ENCODE data around the gene PRKRIP1.
"Not testable (repeated sequence)": the region's sequence is repeated elsewhere in the genome, so short reads cannot be mapped to it uniquely, and the experiment has no call there.

PRKRIP1 gene

DNA sequence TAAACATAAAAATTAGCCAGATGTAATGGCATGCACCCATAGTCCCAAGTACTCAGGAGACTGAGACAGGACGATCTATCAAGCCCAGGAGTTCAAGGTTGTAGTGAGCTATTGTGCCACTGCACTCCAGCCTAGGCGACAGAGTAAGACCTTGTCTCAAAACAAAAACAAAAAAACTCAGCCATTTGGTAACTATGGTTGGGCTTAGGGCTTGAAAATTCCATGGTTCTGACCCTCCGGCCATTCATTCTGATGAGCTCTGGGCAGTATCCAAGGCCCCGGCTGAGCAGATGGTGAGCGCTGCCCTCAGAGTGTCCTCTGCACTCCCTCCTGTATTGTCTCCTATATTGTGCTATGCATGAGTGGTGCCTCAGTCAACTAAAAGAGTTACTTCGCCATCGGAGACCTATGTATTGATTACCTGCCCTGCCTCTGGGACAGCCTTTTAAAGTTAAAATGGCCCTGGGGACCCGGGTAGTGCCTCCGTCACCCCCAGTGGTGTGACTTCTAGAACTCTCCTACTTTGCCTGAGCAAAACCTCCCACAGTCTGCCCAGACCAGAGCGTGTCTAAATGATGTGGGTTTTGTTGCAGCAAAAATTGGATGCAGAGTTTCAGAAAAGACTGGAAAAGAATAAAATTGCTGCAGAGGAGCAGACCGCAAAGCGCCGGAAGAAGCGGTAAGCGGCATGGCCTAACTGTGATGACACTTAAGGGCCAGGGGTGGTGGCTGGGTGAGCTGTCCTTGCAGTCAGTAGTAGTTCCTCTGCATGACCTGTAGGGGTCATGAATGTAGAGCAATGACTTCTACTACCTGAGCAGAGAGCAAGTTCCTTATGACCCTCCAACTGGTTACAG is 8.1 kb downstream of the PRKRIP1 start:
- DNase-seq (ENCODE audit: low spot score) = peak; percentile 87

DNA sequence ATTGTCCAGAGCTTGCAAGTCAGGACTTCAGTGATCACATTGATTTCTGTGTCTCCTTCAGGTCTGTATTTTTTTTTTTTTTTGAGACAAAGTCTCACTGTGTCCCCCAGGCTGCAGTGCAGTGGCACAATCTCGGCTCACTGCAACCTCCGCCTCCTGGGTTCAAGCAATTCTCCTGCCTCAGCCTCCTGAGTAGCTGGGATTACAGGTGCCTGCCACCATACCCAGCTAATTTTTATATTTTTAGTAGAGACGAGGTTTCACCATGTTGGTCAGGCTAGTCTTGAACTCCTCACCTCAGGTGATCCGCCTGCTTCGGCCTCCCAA is 8.7 kb downstream of the PRKRIP1 start:
- not testable (repeated sequence) for DNase-seq (ENCODE audit: low spot score)

DNA sequence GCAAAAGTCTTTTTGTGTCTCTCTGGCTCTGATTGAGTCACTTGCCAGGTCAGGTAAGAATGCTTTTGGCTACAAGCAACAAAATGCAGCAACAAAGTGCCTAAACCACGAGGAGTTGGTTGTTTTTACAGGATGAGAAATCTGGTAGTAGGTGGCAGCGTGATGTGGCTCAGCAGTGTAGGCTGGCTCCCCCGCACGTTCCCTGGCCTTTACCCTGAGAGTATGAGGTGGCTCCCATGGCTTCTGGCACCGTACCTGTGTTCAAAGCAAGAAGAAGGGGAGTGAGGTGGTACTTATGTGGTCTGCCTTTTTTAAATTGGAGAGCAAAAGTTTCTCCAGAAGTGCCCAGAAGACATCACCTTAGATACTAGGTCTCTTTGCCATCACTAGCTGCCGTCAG is 11.7 kb downstream of the PRKRIP1 start:
- no peak for DNase-seq (ENCODE audit: low spot score)

DNA sequence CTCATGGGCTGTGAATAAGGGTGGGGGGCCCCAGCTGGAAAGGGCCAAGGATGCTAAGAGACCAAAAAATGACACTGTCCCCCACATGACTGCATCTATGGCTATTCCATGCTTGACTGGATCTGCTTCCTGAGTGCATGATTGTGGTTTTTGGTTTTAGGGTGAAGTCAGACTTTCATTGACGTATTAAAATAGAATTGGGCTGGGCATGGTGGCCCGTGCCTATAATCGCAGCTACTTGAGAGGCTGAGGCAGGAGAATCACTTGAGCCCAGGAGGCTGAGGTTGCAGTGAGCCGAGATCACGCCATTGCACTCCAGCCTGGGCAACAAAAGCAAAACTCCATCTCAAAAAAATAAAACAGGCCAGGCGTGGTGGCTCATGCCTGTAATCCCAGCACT is 12.4 kb downstream of the PRKRIP1 start:
- DNase-seq (ENCODE audit: low spot score) = not testable (repeated sequence)

DNA sequence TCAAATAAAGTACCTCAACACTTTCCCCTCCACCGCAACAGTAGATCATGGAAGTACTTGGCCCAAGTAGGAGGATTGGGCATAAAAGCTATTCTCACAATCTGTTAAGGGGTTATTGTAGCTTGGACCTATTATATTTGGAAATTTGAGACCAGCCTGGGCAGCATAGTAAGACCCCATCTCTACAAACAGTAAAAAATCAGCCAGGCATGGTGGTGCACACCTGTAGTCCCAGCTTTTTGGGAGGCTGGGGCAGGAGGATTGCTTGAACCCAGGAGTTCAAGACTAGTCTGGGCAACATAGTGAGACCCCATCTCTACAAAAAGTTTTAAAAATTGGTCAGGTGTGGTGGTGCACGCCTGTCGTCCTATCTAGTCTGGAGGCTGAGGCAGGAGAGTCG is 13.2 kb downstream of the PRKRIP1 start:
- DNase-seq (ENCODE audit: low spot score) = no peak

DNA sequence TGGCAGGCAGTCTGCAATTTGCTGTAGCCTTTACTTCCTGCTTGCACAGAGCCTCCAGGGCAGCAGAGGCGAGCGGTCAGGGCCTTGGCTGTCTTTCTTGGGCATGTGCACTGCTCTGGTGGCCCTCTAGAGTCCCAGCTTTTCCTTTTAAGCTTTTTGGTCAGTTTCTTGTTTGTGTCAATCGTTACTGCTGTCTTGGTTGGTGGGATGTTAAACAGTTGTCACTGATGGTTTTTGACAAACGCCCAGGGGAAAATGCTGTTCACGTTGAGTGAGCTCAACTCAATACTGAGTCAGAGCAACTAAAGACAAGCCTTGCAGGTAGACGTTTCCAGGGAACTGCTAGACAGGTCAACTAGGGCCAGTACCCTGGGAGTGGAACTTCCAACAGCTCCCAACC is 14.0 kb downstream of the PRKRIP1 start:
- no peak for DNase-seq (ENCODE audit: low spot score)

DNA sequence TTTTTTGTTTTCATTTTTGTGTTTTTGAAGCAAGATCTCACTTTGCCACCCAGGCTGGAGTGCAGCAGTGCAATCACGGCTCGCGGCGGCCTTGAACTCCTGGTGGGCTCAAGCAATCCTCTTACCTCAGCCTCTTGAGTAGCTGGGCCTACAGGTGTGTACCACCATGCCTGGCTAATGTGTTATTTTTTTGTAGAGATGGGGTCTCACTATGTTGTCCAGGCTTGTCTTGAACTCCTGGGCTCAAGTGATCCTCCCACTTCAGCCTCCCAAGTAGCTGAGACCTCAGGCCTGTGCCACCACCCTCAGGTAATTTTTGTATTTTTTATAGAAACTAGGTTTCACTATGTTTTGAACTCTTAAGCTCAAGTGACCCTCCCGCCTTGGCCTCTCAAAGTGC is 14.8 kb downstream of the PRKRIP1 start:
- no peak for DNase-seq (ENCODE audit: low spot score)

DNA sequence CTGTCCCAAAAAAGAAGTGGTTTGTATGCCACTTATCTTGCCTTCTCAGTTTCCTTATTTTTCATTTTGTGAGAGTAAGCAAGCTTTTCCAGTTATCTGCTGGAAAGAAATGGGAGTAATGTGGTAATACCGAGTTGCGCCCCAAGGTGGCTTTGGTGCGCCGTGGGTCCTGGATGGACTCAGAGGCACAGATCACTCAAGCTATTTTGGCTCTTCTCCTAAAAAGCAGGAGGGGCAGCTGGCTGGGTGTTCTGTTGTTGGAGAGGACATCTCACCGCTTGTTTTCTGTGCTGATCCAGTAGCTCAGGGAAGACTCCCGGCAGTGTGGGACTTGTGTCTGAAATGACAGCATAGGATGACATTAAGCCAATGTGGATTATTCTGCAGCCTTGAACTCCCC is 16.4 kb downstream of the PRKRIP1 start:
- DNase-seq (ENCODE audit: low spot score) = peak; percentile 59

DNA sequence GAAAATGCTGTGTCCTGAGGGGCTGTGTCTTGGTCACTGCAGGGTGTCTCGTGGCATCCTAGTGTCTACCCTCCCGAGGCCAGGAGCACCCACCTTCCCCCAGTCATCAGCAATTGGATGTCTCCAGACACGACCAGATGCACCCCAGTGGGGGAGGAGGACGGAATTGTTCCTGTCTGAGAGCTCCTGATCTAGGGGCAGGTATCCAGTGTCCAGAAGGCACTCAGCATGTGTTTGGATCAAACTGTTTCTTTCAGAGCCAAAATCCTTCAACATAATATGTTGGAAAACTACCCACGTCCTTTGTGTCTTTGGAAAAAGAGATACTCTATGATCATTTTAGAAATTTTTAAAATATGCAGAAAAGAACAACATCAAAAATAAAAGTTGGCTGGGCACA is 16.9 kb downstream of the PRKRIP1 start:
- no peak for DNase-seq (ENCODE audit: low spot score)

DNA sequence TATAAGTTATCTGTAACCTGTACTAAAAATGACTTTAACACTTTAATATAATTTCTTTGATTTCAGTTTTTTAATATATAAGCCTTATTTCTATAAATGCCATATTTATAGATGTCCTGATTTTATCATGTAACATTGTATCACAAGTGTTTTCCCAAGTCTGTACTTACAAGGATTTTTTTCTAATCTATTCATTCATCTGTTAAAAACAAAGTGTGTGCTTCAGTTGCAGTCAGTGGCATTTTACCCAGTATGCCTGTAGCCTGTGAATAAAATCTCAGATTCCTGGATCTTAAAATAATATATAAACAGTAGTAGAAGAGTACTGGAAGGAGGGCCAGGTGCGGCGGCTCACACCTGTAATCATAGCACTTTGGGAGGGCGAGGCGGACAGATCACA is 17.4 kb downstream of the PRKRIP1 start:
- no peak for DNase-seq (ENCODE audit: low spot score)

DNA sequence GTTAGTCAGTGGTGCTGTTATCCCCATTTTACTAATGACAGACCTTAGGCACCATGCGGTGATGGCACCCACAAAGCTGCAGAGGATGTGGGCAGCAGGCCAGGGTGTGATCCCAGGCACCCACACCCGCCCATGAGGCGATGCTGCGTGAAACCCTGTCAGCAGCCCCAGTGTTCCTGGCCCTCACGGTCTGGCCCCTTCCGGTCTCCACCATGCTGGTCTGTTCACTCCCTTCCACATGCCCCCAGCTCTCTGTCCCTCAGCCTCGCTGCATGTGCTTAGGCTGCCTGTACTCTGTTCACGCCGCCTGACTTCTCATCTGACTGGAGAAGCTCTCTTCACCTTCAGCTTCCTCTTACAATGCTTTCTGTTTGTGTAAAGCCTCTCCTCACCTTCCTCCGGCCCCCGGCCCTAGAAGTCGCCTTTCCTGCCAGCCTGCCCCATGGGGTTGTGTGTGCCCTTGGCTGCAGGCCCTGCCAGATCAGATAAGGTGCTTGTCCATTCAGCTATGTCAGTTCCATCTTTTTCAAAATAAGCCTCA is 19.6 kb downstream of the PRKRIP1 start:
- no peak for DNase-seq (ENCODE audit: low spot score)

DNA sequence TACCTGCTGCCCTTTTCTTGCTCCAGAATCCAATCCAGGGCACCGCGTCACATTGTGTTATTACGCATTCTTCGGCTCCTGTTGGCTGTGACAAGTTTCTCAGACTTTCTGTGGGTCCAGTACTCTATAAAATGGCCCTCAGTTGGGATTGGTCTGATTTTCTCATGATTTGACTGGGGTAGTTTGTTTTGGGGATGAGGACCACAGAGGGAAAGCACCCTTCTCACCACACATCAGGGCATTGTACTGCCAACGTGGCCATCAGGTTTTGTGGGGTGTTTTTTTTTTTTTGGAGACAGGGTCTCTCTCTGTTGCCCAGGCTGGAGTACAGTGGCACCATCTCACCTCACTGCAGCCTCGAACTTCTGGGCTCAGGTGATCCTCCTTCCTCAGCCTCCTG is 20.2 kb downstream of the PRKRIP1 start:
- DNase-seq (ENCODE audit: low spot score) = no peak

DNA sequence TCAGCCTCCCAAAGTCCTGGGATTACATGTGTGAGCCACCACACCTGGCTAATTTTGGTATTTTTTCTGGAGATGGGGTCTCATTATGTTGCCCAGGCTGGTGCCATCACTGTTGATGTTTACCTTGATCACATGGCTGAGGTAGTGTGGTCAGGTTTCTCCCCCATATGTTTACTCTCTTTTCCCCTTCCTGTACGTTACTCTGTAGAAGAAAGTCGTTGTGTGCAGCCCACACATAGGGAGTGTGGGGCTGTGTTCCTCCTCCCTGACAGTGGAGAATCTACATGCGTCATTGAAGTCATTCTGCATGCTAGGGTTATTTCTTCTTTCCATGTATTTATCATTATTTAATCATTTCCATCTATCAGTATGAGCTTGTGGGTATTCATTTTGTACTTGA is 20.9 kb downstream of the PRKRIP1 start:
- no peak for DNase-seq (ENCODE audit: low spot score)

DNA sequence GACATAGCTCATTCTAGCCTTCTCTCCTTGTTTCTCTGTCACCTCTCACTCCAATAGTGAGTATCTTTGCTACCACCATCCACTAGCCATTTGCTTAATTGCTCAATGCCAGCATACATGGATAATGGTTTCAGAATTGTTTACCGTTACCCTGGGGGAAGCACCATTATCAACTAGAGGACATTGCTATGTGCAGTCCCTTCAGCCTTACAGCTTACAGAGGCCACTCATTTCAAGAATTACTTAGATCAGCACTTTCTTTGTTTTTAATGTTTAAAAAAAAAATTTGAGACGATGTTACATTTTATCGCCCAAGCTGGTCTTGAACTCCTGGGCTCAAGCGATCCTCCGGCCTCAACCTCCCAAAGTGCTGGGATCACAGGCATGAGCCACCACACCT is 22.4 kb downstream of the PRKRIP1 start:
- DNase-seq (ENCODE audit: low spot score) = no peak

DNA sequence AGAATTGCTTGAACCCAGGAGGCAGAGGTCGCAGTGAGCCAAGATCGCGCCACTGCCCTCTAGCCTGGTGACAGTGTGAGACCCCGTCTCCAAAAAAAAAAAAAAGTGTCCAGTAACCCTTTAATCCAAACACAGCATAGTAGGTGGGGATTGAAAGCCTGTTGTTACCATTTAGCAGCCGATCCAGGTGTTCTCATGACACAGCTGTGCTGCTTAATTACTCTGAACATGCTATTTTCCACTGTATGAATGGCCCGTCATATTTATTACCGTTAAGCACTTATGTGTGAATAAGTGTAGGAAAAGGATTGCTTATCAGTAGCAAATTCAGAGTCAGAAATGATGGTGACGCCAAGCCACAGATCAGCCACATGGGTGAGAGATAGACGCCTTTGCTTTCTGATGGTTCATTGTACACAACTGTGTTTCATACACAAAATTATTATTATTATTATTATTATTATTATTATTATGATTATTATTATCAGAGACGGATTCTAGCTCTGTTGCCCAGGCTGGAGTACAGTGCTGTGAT is 25.6 kb downstream of the PRKRIP1 start:
- no peak for DNase-seq (ENCODE audit: low spot score)

DNA sequence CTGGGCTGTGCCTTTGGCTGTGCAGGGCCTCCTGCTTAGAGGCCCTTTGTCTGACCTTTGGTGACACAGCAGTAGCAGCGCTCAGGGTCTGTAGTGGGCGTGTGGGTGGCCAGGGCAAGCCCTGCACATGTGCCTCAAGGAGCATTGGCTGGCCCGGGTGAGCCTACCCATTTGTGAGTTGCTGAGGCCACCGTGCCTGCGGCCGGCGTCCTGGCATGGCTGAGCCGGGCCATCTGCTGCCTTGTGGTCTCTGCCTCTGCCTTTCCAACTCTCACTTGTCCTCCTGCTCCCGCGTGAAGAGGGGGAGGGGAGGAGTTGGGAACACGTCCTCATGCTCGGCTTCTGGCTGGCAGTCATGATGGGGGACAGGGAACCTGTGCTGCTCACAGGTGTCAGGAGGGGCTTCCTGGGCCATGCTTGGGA is 28.0 kb downstream of the PRKRIP1 start:
- DNase-seq (ENCODE audit: low spot score) = no peak

DNA sequence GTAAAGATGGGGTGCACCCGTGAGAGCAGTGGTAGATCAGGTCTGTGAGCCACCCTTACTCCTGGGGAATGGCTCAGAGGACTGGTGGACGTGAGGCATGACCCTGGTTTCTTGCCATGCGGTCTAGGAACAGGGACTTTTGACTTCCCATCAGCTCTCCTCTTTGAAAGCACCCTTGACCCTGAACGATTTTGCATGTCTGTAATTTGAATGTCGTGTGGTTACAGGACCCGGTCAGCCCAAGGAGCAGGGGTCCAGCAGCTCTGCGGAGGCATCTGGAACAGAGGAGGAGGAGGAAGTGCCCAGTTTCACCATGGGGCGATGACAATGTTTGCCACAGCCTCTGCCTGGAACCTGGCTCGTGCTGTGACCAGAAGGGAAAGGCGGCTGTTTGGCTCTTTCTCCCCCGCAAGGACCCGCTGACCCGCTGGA is 28.6 kb downstream of the PRKRIP1 start:
- DNase-seq (ENCODE audit: low spot score) = no peak

DNA sequence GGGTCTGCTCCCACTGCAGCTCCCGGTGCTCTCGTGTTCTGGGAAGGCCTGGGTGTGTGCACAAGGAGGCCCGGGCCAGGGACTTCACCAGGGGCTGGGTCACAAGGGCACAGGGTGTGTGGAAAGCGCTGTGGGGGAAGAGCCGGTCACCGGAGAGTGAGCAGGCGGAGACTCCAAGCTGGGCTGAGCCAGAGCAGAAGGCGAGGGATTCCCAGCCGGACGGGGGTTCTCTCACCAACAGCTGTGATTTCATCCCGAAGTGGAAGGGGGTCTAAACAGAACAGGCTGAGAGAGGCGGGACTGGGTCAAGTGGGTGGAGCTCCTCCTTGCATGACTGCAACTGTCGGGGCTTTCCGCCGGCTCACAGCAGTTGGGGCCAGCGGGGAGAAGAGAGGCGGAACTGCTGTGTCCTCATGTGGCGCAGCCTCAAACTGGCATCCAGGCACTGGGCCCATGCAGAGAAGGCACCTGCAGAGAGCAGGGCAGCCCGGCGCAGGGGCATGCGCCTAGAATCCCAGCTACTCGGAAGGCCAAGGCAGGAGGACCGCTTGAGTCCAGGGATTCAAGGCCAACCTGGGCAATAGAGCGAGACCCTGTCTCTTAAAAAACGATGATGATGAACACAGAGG is 29.6 kb downstream of the PRKRIP1 start:
- no peak for DNase-seq (ENCODE audit: low spot score)

DNA sequence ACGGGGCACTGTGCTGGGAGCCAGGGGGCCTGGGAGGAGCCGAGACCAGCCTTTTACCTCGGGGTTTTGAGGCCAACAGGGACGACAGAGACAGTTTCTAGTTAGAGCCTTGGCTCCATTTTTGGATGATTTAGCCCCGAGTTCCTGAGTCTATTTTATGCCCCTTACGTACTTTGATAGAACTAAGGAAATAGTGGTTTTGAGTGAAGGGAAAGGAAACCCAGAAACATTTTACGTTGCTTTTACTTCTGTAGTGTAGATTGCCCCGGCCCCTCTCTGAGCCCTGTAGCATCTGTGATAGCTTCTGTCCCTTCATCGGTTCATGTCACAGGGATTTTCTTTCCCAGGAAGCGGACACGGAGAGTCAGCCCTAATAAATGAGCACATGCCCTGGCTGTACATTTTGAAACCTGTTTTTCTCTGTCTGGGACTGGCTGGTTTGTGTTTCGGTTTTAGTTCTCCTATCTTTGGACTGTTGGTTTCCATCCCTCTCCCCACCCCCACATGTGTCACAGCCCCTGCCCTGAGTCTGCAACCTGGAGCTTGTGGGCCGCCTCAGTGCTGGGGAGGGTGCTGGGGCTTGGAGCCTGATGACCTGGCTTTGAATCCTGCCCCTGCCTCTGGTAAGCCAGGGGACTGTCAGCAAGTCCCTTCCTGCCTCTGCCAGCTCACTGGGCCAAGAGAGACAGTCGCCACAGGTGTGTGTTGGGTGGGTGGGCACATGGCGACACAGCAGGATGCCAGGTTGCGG is 30.3 kb downstream of the PRKRIP1 start:
- DNase-seq (ENCODE audit: low spot score) = no peak

DNA sequence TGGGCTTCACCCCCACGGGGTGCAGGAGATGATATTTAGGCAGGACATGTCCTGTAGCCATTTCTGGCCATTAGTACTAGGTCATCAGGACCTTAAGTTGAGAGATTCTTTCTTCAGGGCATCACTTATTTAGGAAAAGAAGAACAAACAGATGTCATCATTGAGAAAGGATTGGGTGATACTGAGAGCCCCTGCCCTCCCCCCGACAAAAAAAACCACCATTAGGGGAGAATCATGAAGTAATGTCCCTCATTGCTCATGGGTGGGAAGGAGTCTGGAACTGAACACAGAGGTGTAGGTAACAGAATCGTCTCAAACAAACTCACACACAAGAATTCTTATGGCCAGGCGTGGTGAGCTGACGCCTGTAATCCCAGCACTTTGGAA is 30.8 kb downstream of the PRKRIP1 start:
- no peak for DNase-seq (ENCODE audit: low spot score)

DNA sequence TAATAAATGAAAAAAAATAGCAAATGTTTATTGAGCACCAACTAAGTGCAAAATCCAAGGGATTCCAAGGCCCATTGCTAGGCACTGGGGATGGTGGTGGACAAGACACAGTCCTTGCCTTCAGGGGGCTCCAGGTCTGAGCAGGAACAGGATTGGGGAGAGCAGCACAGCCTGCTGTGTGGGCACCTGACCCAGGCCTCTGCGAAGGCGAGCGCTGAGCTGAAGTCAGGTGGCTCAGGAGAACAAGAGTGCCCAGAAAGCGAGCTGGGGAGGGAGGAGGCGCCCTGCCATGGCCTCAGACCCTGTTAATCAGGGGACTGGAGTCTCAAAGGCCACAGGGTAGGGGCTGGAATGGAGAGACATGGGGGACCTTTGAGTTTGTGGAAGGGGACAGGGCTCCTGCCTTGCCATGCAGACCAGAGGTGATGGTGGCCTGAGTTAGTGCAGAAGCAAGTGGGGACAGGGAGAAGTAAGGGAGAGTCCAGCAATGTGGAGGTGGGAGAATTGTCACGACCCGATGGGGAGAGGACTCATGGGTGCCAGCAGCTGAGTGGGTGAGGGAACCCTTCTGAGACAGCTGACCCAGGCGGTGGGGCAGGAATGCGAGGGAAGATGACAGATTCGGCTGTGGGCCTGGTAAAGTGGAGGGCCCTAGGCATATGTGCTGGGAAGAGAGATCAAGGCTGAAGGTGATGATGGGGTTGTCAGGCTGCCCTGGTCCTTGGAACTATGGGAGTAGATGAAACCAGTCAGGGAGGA is 33.2 kb downstream of the PRKRIP1 start:
- DNase-seq (ENCODE audit: low spot score) = no peak

Data from RKO (cell line).